ENCODE measurements around the gene SELPLG.

The SELPLG gene

DNA sequence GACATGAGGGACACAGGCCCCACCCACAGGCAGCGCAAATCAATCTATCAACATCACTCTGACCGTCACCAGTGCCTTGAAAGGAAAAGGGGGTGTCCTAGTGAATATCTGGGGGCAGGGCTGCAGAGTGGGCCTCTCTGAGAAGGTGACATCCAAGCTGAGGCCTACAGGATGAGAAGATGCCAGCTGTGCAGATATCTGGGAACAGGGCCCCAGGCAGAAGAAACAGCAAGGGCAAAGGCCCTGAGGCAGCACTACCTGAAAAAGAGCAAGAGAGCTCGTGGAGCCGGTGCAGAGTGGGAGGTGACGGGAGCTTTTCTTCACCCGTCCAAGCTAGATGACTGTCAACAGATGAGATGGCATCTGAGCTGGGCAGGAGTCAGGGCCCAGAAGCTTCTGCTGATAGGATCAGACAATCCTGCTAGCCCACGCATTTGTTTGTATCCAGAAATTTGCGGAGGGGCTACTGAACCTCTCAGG is 23.3 kb downstream of the SELPLG start:
- Histone ChIP-seq H3K79me2 (ENCODE audit: insufficient read depth, low read length) (no peaks in the 10 kb centered on the region), H3K27me3 (ENCODE audit: insufficient read depth, low read length, poor library complexity) (no peaks in the 10 kb centered on the region), H3K4me3 (ENCODE audit: low read depth in 1 of 2, low read length in 2 of 2) (no peak overlapping the region), H4K20me1 (ENCODE audit: insufficient read depth, low read length) (no peaks in the 10 kb centered on the region), H3K27ac (ENCODE audit: low read length) (no peak overlapping the region), H3K4me2 (ENCODE audit: insufficient read depth, low read length) (no peak overlapping the region), H3K9me3 (ENCODE audit: insufficient read depth, low read length, severe bottlenecking) (no peaks in the 10 kb centered on the region), H2AFZ (ENCODE audit: low read depth, low read length) (no peak overlapping the region), H3K4me1 (ENCODE audit: insufficient read depth, low read length) (no peaks in the 10 kb centered on the region), H3K9ac (ENCODE audit: low read depth, low read length) (no peak overlapping the region), H3K36me3 (ENCODE audit: insufficient read depth, low read length) (no peaks in the 10 kb centered on the region)
- DNase-seq (no peak), ATAC-seq (ENCODE audit: insufficient read depth, low read depth) (no peak)
- no peak for TF ChIP-seq EZH2 (IDR thresholded peaks at IDR 0.05; ENCODE audit: borderline replicate concordance, low read depth, low read length, severe bottlenecking)
- TF ChIP-seq, protein P1, sequence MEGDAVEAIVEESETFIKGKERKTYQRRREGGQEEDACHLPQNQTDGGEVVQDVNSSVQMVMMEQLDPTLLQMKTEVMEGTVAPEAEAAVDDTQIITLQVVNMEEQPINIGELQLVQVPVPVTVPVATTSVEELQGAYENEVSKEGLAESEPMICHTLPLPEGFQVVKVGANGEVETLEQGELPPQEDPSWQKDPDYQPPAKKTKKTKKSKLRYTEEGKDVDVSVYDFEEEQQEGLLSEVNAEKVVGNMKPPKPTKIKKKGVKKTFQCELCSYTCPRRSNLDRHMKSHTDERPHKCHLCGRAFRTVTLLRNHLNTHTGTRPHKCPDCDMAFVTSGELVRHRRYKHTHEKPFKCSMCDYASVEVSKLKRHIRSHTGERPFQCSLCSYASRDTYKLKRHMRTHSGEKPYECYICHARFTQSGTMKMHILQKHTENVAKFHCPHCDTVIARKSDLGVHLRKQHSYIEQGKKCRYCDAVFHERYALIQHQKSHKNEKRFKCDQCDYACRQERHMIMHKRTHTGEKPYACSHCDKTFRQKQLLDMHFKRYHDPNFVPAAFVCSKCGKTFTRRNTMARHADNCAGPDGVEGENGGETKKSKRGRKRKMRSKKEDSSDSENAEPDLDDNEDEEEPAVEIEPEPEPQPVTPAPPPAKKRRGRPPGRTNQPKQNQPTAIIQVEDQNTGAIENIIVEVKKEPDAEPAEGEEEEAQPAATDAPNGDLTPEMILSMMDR (IDR thresholded peaks at IDR 0.05; ENCODE audit: borderline replicate concordance, extremely low read depth, low read length, poor library complexity, severe bottlenecking), result no peak

DNA sequence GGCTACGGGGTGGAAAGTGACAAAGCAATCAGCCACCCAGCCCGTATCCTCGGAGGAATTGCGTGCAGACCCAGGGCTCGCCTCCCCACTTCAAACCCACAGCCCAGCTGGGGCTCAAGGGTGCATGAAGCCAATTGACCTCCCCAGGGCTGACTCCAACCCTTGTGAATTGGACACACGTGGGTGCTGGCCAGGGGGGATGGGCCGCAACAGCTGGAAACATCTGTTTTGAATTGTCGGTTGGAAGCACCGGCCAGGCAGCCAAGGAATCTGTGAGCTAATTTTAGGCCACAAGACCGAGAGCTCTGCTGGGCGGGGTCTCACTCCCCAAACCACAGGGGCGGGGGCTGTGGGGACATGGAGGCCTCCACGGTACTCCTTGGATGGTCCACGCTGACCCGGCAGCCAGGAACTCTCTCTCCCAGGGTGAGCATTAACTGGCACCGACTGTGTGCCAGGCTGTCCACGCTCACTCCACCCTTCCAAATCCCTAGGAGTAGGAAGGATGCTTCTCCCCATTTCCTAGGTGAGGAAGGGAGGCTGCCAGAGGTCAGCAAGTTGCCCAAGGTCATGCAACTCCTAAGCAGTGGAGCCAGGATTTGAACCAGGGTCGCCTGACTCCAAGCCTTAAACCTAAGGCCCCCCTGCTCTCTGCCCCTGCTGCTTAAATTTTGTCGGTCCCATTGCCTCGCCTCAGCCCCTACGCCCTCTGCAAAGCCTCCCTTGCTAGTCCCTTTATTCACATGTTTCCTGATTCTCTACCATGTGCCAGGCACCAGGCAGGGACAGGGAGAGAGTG is 24.0 kb downstream of the SELPLG start:
- Histone ChIP-seq H3K4me1 (ENCODE audit: insufficient read depth, low read length) (no peaks in the 10 kb centered on the region), H3K4me2 (ENCODE audit: insufficient read depth, low read length) (no peak overlapping the region), H3K36me3 (ENCODE audit: insufficient read depth, low read length) (no peaks in the 10 kb centered on the region), H2AFZ (ENCODE audit: low read depth, low read length) (no peak overlapping the region), H3K9ac (ENCODE audit: low read depth, low read length) (no peak overlapping the region), H3K27ac (ENCODE audit: low read length) (no peak overlapping the region), H3K27me3 (ENCODE audit: insufficient read depth, low read length, poor library complexity) (no peaks in the 10 kb centered on the region), H3K79me2 (ENCODE audit: insufficient read depth, low read length) (no peaks in the 10 kb centered on the region), H3K4me3 (ENCODE audit: low read depth in 1 of 2, low read length in 2 of 2) (no peak overlapping the region), H4K20me1 (ENCODE audit: insufficient read depth, low read length) (no peaks in the 10 kb centered on the region), H3K9me3 (ENCODE audit: insufficient read depth, low read length, severe bottlenecking) (no peaks in the 10 kb centered on the region)
- DNase-seq, result no peak
- TF ChIP-seq EZH2 (IDR thresholded peaks at IDR 0.05; ENCODE audit: borderline replicate concordance, low read depth, low read length, severe bottlenecking), result no peak
- TF ChIP-seq, protein P1 (IDR thresholded peaks at IDR 0.05; ENCODE audit: borderline replicate concordance, extremely low read depth, low read length, poor library complexity, severe bottlenecking), result no peak
- ATAC-seq (ENCODE audit: insufficient read depth, low read depth), result no peak

DNA sequence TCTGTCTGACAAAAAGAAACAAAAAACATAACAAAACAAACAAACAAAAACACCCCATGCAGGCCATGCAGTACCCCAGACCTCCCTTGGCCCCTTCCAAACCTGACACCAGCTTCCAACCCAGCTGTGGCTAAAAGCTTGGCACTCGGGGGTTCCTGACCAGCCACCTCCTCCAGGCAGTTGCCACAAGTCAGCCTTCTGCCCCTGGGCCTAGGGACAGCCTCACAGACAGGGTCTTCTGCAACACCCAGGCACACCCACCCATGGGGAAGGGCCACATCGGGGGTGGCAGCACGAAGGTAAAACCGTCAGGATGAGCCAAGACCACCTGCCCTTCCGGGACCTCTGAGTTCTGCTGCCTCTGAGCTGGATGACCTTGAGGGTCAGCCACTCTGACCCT is 25.1 kb downstream of the SELPLG start:
- Histone ChIP-seq H3K4me2 (ENCODE audit: insufficient read depth, low read length) (no peak overlapping the region), H3K9ac (ENCODE audit: low read depth, low read length) (no peak overlapping the region), H3K9me3 (ENCODE audit: insufficient read depth, low read length, severe bottlenecking) (no peaks in the 10 kb centered on the region), H3K27ac (ENCODE audit: low read length) (no peak overlapping the region), H2AFZ (ENCODE audit: low read depth, low read length) (no peak overlapping the region), H3K79me2 (ENCODE audit: insufficient read depth, low read length) (no peaks in the 10 kb centered on the region), H3K36me3 (ENCODE audit: insufficient read depth, low read length) (no peaks in the 10 kb centered on the region), H4K20me1 (ENCODE audit: insufficient read depth, low read length) (no peaks in the 10 kb centered on the region), H3K4me1 (ENCODE audit: insufficient read depth, low read length) (no peaks in the 10 kb centered on the region), H3K27me3 (ENCODE audit: insufficient read depth, low read length, poor library complexity) (no peaks in the 10 kb centered on the region), H3K4me3 (ENCODE audit: low read depth in 1 of 2, low read length in 2 of 2) (no peak overlapping the region)
- TF ChIP-seq, protein P1 (IDR thresholded peaks at IDR 0.05; ENCODE audit: borderline replicate concordance, extremely low read depth, low read length, poor library complexity, severe bottlenecking), result no peak
- TF ChIP-seq EZH2 (IDR thresholded peaks at IDR 0.05; ENCODE audit: borderline replicate concordance, low read depth, low read length, severe bottlenecking), result no peak
- ATAC-seq (ENCODE audit: insufficient read depth, low read depth) (no peak), DNase-seq (no peak)
